SK-N-MC (cell line): Measurements from ENCODE around the gene DTNBP1.

Source experiments
- EZH2 ChIP-seq: fragments of 200-600 bp; sonication (generic); IDR thresholded peaks from one replicate; pipeline ENCODE4 v1.6.1; 2017; ENCODE audit warnings: antibody characterized with exemption
- POLR2AphosphoS5 ChIP-seq: IDR thresholded peaks from 2 replicates; pipeline ENCODE4 v1.6.1; 2012; ENCODE audit warnings: mild to moderate bottlenecking, low read depth, low read length, borderline replicate concordance

GRCh38 chr6:15485936-15486335 is 176.9 kb downstream of the DTNBP1 start:
- TF ChIP-seq EZH2 (no peak), POLR2AphosphoS5 (no peak)
